ENCODE data around the gene FBRSL1.

The FBRSL1 gene

GRCh38 chr12:132510746-132511477 is 21.0 kb downstream of the FBRSL1 start:
- DNase-seq (ENCODE audit: low read depth in 2 of 2): no peak

GRCh38 chr12:132511516-132512196 is 21.7 kb downstream of the FBRSL1 start:
- DNase-seq (ENCODE audit: low read depth in 2 of 2): no peak

DNA sequence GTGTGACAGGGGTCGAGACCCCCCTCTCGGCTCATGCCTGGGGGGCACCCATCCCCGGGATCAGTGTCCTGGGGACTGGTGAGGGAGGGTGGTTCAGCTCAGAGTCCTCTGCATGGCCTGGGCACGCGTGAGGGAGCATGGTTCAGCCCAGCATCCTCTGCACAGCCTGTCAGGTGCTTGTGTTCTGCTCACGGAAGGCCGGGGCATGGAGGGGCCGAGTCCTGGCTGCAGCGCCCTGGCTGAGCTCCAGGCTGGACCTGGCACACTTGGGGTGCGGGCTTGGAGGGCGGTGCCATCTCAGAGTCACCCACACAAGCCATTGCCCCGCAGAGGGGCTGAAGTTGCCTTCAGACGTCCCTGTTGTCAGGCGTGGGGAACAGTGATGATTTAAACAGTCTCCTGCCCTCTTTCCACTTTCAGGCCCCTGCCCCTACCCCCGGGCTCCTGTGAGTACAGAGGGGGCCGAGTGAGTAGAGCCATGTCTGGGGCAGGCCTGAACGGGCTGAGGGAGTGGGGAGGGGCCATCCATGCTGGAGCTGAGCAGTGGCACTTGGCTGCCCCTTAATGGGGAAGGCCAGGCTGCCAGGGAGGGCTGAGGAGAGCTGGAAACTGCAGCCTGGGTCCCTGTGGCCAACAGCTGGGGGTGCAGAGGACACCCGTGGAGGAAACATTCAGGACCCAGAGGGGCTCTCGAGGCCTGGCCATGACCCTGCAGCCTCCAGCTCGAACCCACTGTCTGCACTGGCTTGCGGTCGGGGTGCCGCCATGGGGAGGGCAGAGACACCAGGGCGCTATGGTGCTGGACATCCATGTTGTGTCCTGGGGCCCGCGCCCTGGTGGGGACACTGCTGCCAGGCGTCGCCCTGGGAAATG is 22.5 kb downstream of the FBRSL1 start:
- no peak for DNase-seq (ENCODE audit: low read depth in 2 of 2)

DNA sequence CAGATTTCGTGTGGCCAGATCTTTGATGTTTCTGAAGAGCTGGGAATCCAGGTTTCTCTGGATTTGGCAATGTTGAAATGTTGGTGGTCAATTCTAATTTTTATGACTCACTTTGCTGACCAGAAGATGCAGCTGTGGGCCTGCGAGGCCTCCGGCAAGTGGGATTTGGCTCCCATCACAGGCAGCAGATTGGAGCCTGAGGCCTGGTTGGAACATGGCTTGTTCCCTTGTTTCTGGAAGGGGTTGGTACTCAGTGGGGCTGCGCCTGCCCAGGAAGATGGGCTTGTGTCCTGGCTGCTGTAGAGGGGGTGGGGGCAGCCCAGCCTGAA is 23.1 kb downstream of the FBRSL1 start:
- DNase-seq (ENCODE audit: low read depth in 2 of 2): no peak

DNA sequence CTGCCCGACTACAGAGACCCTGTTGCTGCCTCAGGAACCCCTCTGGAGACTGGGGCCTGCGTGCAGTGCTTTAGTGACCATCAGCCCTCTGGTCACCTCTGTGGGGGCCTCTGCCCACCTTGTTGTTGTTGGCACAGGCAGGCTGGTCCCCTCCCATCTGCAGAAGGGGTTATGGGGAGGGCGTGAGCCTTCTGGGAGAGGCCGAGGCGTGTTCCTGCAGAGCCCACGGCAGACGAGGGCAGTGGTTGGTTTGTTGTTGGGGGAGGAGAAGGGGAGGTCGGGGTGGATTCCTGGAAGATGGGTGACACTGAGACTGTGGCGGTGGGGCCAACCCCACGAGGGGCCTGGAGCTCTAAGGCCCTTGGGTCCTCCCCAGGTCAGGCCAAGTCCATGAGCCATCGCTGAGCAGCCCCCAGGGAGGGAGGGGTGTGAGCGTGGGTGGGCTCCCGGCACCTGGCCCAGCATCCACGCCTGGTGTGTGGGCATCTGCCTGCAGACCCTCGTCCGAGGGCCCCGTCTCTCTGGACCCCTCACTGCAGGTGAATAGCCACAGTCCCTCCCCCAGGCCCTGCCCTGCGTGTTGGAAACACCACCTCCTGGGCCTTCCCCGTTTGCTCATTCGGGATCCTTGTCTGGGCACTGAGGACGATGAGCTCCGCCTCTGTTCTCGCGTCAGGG is 23.6 kb downstream of the FBRSL1 start:
- DNase-seq (ENCODE audit: low read depth in 2 of 2): no peak

DNA sequence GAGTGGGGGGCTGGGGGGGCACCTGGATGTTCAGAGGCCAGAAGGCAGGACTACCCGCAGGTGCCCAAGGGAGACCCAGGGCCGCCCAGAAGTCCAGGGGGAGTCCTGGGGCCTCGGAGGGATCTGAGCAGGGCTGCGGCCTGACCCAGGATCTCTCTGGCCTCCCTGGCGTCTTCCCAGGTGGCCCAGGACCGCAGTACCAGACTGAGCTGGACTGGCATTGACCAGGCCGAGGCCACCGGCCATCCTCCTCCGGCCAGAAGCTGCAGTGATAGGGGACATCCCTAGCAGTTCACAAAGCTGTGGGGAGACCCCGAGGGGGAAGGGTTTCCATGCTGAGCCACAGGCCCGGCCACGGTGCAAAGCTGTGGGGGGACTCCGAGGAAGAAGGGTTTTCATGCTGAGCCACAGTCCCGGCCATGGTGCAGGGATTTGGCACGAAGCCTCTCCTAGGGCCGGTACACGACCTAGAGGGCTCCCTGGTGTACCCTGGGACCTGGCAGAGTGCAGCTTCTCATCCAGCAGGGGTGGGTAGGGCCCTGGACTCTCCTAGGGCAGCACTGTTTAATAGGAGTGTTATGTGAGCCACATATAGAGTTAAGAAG is 24.4 kb downstream of the FBRSL1 start:
- no peak for DNase-seq (ENCODE audit: low read depth in 2 of 2)

DNA sequence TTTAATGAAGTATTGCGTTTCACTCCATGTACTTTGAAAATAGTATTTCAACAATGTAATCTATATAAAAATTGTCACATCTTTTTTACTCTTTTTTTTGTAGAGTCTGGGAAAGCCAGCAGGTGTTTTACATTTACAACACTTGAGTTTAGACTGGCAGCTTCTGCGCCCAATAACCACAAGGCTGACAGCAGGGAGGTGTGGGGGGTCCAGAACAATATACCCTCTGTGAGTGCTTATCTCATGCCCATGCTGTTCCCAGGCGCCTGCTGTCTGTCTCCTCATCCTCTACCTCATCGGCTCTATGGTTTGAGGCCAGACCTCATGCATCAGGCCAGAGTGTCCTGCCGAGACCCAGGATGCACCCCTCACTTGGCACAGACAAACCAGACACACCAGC is 24.9 kb downstream of the FBRSL1 start:
- no peak for DNase-seq (ENCODE audit: low read depth in 2 of 2)

- no peak for DNase-seq (ENCODE audit: low read depth in 2 of 2)
Measured at GRCh38 chr12:132516095-132517012, 26.4 kb downstream of the FBRSL1 start.

DNA sequence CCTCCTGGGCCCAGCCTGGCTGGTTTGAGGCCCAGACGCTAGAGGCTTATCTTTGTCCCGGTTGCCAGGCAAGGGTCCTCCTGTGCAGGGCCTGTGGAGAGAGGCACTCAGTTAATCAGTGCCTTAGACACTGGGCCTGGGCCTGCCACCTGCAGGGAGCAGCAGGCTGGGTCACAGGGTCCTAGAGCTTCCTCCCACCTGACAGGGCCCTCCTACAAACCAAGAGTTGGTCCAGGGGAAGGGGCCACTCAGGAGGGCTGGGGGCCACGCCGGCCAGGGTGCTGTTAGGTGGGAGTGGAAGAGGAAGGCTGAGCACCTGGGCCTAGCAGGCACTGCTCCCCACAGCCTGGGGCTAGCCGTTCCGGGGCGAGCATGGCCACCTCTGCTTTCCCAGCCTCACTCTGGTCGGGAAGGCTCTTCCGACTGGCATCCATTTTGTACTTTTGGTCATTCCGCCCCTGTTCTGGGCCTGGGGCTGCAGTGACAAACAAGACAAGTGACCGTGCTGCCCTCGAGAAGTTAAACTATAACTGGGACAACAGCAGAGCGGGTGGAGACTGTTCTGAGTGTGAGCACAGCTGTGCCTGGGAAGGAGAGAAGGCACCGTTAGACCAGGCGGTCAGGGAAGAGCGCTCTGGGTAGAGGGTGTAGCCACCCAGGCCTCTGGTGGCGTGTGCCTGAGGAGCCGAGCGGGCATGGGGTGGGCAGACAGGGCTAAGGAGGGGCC is 27.2 kb downstream of the FBRSL1 start:
- no peak for DNase-seq (ENCODE audit: low read depth in 2 of 2)

DNA sequence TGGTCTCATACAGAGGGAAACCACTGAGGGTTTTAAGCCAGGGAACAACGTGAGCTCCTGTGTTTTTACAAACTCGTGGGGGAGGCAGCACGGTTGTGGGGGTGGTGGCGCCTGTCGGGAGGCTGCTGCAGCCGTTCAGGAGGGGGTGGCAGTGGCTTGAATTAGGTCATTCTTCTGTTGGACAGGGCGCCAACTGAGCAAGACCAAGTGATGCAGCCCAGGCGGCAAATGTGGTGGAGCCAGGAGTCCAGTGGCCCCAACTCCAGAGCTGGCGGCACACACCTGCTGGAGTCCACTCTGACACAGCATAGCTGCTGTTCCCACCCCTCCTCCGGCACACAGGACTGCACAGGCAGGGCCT is 27.8 kb downstream of the FBRSL1 start:
- no peak for DNase-seq (ENCODE audit: low read depth in 2 of 2)

- DNase-seq (ENCODE audit: low read depth in 2 of 2): no peak
Measured at GRCh38 chr12:132518354-132518992, 28.5 kb downstream of the FBRSL1 start.

GRCh38 chr12:132520421-132521199 is 30.7 kb downstream of the FBRSL1 start:
- DNase-seq (ENCODE audit: low read depth in 2 of 2): no peak

DNA sequence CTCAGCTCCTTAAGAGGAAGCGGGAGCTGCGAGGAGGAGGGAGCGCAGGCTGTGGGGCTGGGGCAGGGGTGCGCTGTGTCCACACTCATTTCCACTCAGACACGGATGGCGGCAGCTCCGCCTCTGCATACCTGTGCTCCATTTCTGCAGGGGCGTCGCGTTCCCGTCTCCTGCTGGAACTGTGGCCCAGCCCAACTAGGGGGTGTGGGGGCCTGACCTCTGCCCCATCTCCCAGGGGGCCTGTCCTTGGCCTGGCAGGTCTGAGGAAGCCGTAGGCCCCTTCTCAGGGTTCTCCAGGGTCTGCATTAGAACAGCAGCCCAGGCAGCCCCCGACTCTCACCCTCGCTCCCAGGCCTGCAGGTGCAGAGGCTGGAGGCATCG is 31.2 kb downstream of the FBRSL1 start:
- DNase-seq (ENCODE audit: low read depth in 2 of 2): no peak

DNA sequence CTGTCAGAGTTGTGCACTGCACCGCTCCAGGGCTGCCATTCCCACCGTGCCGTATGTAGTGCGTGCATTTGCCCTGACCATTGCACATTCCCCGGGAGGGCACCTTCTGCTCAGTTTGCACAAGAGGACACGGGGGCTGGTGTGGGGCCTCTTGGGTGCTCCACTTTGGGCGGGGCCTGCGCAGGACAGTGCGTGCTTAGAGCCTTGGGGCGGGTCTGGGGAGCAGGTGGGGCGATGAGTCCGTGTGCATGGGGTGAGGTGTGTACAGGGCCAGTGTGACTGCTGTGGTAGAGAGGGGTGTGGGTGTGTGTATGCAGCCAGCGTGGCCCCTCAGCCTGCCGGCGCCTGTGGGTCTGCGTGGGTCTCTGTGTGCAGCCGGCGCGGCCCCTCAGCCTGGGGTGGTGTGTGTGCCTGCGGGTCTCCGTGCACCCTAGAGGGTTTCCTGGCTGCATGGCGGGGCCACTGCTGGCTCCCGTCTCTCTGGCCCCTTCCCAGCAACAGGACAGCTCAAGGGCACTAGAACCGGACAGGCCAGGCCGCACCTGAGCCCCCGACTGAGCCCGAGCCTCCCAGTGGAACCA is 31.9 kb downstream of the FBRSL1 start:
- no peak for DNase-seq (ENCODE audit: low read depth in 2 of 2)

GRCh38 chr12:132522592-132523380 is 32.8 kb downstream of the FBRSL1 start:
- no peak for DNase-seq (ENCODE audit: low read depth in 2 of 2)

GRCh38 chr12:132523576-132524331 is 33.8 kb downstream of the FBRSL1 start:
- peak; percentile 30 to 56 for DNase-seq (ENCODE audit: low read depth in 2 of 2)

DNA sequence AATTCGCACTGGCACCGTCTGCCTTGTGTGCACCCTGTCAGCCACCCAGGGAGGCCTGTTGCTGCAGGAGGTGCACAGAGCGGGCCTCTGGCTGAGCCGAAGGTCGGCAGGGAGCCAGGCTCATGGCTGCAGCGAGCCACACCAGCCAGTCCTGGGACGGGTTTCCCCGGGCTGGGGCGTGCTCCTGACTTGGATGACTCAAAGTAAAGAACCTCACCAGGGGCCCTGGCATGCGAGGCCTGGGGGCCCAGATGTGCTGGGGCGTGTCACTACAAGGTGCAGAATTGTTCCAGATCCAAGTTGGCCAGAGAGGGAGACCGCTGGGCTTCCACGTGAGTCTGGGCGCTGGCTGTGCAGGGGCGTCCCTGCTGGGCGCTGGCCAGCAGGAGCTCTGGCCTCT is 34.5 kb downstream of the FBRSL1 start:
- DNase-seq (ENCODE audit: low read depth in 2 of 2): no peak
